ENCODE measurements around the gene DAGLB.

DNA sequence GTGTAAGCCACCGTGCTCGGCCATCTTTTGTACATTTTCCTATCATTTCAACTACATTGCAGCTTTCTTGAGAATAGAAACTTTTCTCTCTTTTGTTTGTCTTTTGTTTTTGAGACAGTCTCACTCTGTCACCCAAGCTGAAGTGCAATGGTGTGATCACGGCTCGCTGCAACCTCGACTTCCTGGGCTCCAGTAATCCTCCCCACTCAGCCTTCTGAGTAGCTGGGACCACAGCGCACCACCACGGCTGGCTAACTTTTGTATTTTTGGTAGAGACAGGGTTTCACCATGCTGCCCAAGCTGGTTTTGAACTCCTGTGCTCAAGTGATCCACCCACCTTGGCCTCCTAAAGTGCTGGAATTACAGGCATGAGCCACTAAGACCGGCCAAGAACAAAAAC, 31.3 kb upstream of the DAGLB start:
- TF ChIP-seq EZH2 (IDR thresholded peaks at IDR 0.05; ENCODE audit: insufficient read depth, poor library complexity, severe bottlenecking) (no peak), EZH2phosphoT487 (IDR thresholded peaks at IDR 0.05; ENCODE audit: insufficient read depth, low read depth) (no peak)

Data from GM23248 (cell line).